Measurements from ENCODE around the gene SLC4A4.

The SLC4A4 gene

GRCh38 chr4:71595576-71596108 is 256.8 kb downstream of the SLC4A4 start:
- no peak for DNase-seq (ENCODE audit: low read depth in 2 of 2)

GRCh38 chr4:71599578-71599977 is 260.8 kb downstream of the SLC4A4 start:
- DNase-seq (ENCODE audit: low read depth in 2 of 2), result no peak

GRCh38 chr4:71602289-71602900 is 263.6 kb downstream of the SLC4A4 start:
- no peak for DNase-seq (ENCODE audit: low read depth in 2 of 2)

- DNase-seq (ENCODE audit: low read depth in 2 of 2), result no peak
Measured at GRCh38 chr4:71604785-71605184, 266.0 kb downstream of the SLC4A4 start.

- DNase-seq (ENCODE audit: low read depth in 2 of 2), result no peak
Measured at GRCh38 chr4:71607109-71607508, 268.3 kb downstream of the SLC4A4 start.

- no peak for DNase-seq (ENCODE audit: low read depth in 2 of 2)
Measured at GRCh38 chr4:71607780-71608677, 269.2 kb downstream of the SLC4A4 start.

- no peak for DNase-seq (ENCODE audit: low read depth in 2 of 2)
Measured at GRCh38 chr4:71608678-71609071, 269.9 kb downstream of the SLC4A4 start.

- DNase-seq (ENCODE audit: low read depth in 2 of 2), result no peak
Measured at GRCh38 chr4:71609167-71609566, 270.3 kb downstream of the SLC4A4 start.

- DNase-seq (ENCODE audit: low read depth in 2 of 2), result no peak
Measured at GRCh38 chr4:71609651-71610050, 270.8 kb downstream of the SLC4A4 start.

- no peak for DNase-seq (ENCODE audit: low read depth in 2 of 2)
Measured at GRCh38 chr4:71614621-71615020, 275.8 kb downstream of the SLC4A4 start.

- DNase-seq (ENCODE audit: low read depth in 2 of 2), result no peak
Measured at GRCh38 chr4:71616168-71616811, 277.5 kb downstream of the SLC4A4 start.
